HUDEP-2 (cell line): ENCODE data around the gene USP6NL.

ENCODE experiments used
- DNase-seq, 76 experiments: peaks; one replicate each; lab custom pipeline; 2025; ENCODE audit not compliant: unreplicated experiment in 76 of 76; lab: John Stamatoyannopoulos, UW

USP6NL gene

DNA sequence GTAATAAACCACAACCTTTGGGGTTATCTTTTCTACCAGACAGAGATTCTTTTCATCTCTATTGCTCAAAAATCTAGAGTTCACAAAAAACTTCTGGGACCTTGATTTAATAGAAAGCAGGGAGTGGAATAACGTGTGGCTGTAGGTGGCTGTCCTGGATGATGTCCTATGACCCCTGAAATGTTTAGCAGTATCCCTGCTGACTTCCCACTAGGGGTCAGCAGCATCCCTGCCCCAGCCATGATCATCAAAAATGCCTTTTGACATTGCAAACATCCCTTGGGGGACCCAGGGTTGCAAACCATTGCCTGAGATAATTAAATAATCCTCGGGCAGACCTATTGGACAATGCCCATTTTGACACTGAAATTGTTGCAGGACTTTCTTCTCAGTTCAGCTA lies 177.1 kb downstream of the USP6NL start:
- DNase-seq: peak in 14 of 76 experiments; percentile 10 to 44 (median 18)

DNA sequence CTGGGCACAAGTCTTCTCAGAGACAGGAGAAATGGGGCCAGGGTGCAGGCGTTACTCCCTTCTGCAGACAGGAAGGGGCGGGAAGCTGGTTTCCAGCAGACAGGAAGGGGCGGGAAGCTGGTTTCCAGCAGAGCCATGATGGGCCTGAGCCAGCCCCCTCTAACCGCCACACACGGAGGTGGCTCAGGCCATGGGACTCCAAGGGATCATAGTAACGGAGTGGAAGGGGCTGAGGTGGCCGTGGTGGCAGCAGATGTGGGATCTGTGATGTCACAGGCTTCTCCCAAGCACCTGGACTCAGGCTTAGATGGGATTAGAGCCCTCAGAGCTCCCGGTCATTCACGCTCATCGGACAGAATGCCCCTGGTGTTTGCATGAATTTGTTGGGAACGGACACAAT lies 177.8 kb downstream of the USP6NL start:
- no peak for DNase-seq

DNA sequence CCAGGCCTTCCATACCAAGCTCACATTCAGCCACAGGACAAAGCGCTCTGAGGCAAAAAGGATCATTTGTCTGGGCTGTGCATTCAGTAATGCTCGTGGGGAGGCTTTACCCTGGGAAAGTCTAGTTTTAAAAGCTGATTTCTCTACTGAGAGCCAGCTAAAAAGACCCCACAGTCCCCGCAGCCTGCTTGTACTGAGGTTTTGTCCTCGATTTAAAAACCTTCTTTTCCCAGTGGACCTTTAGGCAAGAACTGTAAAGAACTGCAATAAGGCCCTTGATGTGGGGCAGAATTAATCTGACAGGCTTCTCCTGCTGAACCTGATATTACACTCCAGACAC lies 180.3 kb downstream of the USP6NL start:
- no peak for DNase-seq

GRCh38 chr10:11430421-11431215 lies 180.8 kb downstream of the USP6NL start:
- DNase-seq: no peak

DNA sequence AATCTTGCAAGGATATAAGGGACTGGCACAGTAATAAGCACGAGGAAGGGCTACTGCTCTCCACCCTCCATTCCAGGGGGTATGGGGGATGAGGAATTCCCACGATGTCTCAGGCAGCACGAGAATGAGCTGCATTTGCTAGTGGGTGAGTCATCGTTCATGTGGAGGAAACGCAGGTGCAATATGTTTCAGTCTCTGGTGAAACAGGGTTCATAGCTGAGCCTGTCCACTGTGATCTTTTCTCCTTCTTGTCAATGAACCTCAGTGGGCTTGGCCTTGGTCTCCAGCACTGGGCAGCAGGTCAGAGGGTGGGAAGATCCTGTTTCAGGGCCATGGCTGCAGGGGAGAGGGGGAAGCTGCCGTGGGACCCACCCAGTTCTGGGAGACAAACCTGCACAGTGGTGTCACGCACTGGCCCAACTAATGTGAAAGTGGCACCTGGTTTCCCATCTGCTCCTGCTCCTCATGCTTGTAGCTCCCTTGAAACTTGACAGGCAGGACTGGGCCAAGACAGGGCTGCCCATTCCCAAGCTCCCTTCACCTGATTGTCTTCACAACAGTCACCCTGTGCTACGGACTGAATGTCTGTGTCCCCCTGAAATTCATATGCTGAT lies 181.9 kb downstream of the USP6NL start:
- DNase-seq: no peak

DNA sequence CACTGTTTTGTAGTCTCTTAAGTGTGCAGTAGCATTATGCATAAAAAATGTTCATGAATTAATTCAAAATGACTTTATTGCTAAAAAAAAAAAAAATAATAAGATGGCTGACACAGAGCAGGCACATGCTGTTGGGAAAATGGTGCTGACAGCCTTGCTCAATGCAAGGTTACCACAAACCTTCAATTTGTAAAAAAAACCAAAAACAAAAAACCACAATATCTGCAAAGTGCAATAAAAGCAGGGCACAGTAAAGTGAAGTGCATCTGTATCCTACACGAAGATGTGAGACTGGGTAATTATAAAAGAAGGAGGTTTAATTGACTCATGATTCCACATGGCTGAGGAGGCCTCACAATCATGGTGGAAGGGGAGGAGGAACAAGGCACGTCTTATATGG lies 185.8 kb downstream of the USP6NL start:
- no peak for DNase-seq

DNA sequence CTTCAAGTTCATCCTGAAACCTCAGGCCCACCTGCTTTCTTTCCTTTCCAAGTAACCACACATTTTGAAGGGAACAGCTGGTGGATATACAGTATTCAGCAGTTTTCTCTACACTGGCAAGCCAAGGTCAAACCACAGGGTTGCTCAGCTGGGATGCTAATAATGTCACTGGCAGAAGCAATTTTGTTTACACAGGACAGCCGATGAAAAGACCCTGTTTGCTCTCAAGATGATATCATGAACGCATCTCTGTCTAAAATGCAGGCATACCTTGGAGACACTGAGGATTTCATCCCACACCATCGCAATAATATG lies 186.2 kb downstream of the USP6NL start:
- DNase-seq: no peak

GRCh38 chr10:11424456-11425295 lies 186.8 kb downstream of the USP6NL start:
- peak in 32 of 76 experiments; percentile 3 to 49 (median 22) for DNase-seq

GRCh38 chr10:11416974-11417373 lies 194.5 kb downstream of the USP6NL start:
- DNase-seq: no peak

- DNase-seq: no peak
Observed at GRCh38 chr10:11415095-11415494, 196.4 kb downstream of the USP6NL start.

DNA sequence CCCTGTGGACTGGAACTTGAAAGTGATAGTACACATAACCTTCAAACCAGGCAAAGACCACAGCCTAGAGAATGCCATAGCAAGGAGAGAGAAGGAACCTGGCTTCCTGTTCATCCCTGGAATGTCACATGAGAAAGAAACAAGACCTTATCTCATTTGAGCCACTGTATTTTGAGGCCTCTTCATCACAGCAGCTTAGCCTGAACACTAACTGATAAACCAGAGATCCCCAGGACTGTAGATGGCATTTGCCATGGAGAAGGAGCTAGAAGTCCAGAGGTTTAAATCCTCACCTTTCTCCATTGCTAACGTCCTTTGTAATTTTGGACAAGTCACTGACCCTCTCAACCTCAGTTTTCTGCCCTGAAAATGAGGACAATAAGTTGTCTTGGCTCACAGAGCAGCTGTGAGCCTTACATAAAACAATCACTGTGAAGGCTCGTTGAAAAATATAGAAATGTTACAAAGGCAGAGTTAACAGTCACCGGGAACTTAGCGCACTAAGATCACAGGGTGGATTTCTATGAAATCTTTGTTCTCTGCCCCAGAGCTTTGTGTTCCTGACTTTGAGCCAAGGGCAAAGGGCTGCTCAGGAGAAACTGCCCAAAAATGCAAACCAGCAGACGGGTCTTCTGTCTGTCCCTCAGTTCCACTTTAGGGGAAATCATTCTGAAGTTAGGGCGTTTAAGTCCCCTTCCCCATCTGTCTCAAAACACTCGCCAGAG lies 197.0 kb downstream of the USP6NL start:
- DNase-seq: no peak

GRCh38 chr10:11411926-11412545 lies 199.4 kb downstream of the USP6NL start:
- peak in 4 of 76 experiments; percentile 3 to 11 (median 7) for DNase-seq

GRCh38 chr10:11409357-11409756 lies 202.1 kb downstream of the USP6NL start:
- no peak for DNase-seq

DNA sequence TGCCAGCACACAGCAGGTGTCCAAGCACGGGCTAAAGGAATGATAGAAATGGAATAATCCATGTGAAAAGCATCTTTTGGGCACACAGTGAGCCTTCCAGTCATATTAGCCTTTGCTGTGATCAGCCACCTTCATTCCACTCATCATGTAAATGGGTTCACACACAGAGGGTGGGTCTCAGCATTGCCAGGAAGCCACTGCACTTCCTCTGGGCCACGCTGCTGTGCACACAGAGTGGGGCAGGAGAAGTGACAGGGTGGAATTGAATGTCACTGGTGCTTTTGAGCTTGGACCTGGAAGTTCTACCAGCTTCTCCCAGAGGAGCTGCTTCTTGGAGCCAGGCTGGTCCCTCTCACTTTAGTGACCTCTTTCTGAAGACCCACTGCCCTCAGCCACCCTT lies 203.5 kb downstream of the USP6NL start:
- no peak for DNase-seq

GRCh38 chr10:11406746-11407145 lies 204.7 kb downstream of the USP6NL start:
- no peak for DNase-seq

DNA sequence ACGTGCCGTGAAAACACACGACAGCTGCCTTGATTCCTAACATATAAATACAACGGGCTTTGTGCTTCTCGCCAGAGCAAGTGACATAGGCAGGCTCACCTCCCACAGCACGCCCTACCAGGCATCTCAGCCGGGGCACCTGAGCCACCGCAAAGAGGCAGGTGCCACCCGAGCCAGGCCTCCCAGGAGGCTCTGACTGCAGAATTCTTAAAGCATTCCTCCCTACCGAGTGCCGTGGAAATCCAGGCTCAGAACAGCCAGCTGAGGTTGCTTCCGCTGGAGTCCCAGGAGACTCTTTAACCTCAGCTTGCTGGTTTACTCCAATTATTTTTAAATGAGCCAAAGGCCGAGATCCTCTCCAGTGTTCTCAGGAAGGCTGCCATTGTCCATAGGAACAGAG lies 206.5 kb downstream of the USP6NL start:
- no peak for DNase-seq
